ENCODE results near the gene ABHD10.

ABHD10 gene

DNA sequence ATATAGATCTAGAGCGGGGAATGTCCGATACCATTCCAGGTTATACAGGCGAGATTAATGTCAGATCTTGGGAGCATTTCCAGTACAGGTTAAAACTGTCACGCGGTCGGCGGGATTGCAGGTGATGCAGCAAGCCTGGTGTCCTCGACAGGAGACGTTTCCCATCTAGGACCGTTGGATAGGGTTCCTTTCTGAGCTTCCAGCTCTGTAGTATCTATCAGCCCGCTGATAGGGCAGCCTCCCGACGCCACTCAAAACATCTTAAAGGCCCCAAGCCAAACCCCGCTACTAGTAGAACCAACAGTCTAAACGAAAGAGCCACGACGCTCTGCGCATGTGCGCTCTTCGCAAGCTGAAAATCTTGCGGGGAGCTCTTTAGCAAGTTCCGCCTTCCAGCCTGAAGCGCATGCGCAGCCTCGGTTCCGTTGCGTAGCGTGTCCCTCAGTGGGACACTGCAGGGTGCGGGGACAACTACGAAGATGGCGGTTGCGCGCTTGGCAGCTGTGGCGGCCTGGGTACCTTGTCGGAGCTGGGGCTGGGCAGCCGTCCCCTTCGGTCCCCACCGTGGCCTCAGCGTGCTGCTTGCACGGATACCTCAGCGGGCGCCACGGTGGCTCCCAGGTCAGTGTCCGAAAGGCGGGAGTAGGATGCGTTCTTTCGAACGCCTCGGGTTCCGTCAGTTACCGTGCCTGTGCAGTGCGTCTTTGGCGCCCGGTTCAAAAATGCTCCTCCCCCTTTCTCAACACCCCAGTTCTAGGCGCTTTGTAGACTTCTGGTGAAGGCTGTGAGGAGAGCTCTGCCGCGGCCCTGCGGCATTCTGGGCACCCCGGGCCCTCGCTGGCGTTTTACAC lies at the start of gene ABHD10:
ABHD10 (plus strand) TSS at position 444 of the 851 bp plus-strand sequence; CDS start at position 480, 36 bp downstream.
- TF ChIP-seq, protein P1, sequence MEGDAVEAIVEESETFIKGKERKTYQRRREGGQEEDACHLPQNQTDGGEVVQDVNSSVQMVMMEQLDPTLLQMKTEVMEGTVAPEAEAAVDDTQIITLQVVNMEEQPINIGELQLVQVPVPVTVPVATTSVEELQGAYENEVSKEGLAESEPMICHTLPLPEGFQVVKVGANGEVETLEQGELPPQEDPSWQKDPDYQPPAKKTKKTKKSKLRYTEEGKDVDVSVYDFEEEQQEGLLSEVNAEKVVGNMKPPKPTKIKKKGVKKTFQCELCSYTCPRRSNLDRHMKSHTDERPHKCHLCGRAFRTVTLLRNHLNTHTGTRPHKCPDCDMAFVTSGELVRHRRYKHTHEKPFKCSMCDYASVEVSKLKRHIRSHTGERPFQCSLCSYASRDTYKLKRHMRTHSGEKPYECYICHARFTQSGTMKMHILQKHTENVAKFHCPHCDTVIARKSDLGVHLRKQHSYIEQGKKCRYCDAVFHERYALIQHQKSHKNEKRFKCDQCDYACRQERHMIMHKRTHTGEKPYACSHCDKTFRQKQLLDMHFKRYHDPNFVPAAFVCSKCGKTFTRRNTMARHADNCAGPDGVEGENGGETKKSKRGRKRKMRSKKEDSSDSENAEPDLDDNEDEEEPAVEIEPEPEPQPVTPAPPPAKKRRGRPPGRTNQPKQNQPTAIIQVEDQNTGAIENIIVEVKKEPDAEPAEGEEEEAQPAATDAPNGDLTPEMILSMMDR (IDR thresholded peaks at IDR 0.05; ENCODE audit: borderline replicate concordance, insufficient read depth, low read depth, low read length) = no peak
- peak within 1 kb of the TSS; percentile 95 for H3K4me3 ChIP-seq (ENCODE audit: low read depth, low read length)

DNA sequence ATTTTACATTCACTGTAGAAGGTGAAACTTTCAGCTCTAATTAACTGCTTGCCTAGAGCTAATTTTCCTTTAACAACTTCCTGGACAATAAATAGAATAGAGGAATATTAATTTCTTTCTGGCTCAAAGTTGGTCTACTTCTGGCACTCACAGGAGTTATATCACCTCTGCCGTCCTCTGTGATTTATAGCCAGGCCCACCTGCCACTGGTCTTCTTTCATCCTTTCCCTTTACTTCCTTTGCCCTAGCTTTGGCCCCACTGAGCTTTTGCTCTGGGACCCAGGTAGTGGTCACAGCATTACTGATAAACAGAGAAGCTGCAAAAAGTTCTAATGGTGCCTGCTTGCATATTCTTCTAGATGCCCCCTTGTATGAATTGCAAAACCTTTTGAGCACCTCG lies 49.3 kb upstream of the ABHD10 start:
- no peak overlapping the region for H3K4me3 ChIP-seq (ENCODE audit: low read depth, low read length)
- TF ChIP-seq, protein P1 (IDR thresholded peaks at IDR 0.05; ENCODE audit: borderline replicate concordance, insufficient read depth, low read depth, low read length) = no peak

DNA sequence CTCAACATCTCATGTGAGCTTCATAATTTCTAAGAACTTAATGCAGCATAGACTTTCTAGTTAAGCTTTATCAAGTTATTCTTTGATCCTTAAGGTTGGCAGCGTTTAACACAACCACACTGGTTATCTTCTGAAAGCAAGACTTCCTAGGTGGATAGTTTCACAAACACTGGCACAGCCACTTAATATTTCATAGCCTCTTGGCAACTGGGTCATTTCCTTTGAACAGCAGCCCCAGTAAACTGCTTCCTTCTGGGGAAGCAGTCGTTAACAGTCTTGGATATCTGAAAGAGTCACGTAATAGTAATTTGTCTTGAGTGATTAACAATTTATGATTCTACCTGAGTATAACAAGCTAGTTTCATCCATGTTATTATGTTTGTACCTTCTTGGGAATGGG lies 45.9 kb upstream of the ABHD10 start:
- no peak overlapping the region for H3K4me3 ChIP-seq (ENCODE audit: low read depth, low read length)
- TF ChIP-seq, protein P1 (IDR thresholded peaks at IDR 0.05; ENCODE audit: borderline replicate concordance, insufficient read depth, low read depth, low read length) = no peak

DNA sequence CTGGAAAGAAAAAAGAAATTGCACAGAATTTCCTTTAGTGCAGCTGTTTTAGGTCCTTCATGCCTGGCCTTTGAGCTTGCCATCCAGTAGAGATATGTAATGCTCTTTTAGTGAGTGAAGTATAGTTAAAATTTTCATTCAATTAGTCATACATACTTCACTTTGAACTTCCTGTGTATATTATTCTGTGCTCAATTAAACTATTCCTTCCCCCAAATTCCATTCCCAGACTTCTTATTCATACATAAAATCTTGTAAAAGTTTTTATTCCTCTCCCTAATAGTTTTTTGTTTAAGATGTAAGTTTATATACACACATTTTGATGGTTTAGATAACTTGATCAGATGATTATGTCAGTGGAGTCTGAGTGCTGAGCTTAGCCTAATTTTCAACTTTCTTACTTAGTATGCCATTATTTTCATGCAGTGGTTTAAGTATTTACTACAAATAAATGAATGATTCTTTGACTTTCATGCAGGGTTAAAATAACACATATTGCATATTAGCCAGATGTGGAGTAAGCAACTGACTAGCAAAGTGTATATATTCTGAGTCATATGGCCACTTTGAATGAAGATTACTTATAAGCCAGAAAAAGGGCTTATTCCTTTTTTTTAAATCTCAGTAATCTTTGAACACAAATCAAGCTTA lies 42.5 kb upstream of the ABHD10 start:
- no peak overlapping the region for H3K4me3 ChIP-seq (ENCODE audit: low read depth, low read length)
- TF ChIP-seq, protein P1 (IDR thresholded peaks at IDR 0.05; ENCODE audit: borderline replicate concordance, insufficient read depth, low read depth, low read length) = no peak

DNA sequence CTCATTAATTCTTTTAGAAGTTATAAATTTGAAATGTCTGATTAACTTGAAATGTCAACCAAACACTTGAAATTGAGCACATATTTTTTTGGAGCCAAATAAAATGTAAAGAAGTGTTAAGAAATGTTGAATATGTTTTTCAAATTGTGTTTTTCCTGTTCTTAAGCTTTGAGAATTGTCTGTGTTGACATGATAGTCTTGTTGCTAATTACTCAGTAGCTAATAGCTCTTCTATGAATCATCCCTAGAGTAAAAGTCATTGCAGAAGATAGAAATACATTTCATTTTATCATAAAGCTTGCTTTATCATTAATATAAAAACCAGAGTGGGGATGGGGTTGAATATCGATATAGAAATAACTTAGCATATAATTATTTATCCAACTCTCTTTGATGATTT lies 41.9 kb upstream of the ABHD10 start:
- TF ChIP-seq, protein P1 (IDR thresholded peaks at IDR 0.05; ENCODE audit: borderline replicate concordance, insufficient read depth, low read depth, low read length) = no peak
- no peak overlapping the region for H3K4me3 ChIP-seq (ENCODE audit: low read depth, low read length)

DNA sequence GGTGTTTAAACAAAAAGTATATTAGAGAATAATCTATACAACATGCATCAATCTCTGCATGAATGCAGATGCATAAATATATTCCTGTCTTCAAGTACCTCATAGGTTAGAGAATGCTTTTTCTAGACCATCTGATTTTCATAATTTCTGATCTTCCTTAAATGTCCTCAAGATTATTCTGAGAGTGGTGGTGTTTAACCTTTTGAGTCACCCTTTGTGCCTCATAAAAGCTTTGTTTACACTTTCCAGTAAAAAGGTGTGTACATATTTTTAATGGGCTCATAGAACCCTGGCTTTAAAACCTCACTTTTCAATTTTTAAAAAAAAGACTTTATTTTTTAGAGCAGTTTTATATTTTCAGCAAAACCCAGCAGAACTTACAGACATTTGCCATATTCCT lies 41.0 kb upstream of the ABHD10 start:
- H3K4me3 ChIP-seq (ENCODE audit: low read depth, low read length) = no peak overlapping the region
- TF ChIP-seq, protein P1 (IDR thresholded peaks at IDR 0.05; ENCODE audit: borderline replicate concordance, insufficient read depth, low read depth, low read length) = no peak
